NCI-H1105 treated with DMSO at 0.1 percent for 48 hours (cell line): ENCODE measurements around the gene KCNH1.

Experiments
- DNase-seq: peaks from one replicate; lab custom pipeline; 2025; lab: John Stamatoyannopoulos, UW

The KCNH1 gene

DNA sequence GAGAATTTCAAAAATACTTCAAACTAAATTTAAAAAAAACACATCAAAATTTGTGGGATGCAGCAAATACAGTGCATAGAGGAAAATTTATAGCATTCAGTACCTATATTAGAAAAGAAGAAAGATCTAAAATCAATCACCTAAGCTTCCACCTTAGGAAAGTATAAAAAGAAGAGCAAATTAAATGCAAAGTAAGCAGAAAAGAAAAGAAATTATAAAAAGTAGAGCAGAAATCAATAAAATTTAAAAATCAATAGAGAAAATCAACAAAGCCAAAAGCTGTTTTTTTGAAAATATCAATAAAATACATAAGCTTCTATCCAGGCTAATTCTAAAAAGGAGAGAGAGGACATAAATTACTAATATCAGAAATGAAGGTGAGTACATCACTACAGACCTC lies 255.4 kb downstream of the KCNH1 start:
- DNase-seq = no peak

DNA sequence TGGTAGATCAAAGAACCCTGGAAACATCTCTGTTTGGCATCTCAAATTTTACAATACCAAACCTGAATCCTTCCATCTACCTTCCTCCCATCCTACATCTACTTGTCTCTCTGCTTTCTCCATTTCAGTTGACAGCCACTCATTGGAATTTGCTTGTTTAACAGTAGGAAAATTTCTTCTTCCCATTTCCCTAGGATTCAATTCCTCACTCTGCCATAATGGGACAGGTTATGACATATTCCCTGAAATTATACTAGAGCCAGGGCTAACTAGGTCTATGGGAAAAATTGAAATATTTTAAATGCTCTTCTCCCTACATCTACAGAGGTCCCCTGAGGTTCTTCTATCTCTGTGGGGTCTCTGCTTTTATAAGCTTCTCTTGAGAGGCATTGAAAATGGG lies 257.7 kb downstream of the KCNH1 start:
- no peak for DNase-seq

DNA sequence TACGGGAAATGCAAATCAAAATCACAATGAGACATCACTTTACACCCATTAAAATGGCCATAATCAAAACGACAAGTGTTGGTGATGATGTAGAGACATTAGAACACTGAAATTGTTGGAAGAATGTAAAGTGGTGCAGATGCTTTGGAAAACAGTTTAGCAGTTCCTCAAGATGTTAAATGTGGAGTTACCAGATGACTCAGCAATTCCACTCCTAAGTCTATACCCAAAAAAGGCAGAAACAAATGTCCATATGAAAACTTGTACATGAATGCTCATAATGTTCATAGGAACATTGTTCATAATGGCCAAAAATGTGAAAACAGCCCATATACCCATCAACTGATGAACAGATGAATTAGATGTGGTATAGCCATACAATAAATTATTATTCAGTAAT lies 267.4 kb downstream of the KCNH1 start:
- no peak for DNase-seq

DNA sequence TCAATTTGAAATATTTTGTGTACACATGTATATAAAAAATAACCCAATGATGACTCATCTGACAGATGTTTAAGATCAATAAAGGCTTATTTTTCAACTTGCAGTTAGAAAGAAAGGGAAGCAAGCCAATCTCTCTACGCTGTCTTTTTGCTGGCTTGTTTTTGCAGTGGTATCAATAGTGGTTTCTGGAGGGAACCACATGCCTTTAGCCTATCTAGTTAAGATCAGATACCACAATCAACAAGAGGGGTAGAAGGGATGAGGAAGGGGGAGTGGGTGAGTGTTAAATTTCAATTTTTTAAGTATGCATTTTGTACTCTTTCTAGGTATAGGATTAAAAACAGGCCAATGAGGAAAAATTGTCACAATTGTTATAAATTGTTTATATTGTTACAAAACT lies 276.2 kb downstream of the KCNH1 start:
- no peak for DNase-seq

DNA sequence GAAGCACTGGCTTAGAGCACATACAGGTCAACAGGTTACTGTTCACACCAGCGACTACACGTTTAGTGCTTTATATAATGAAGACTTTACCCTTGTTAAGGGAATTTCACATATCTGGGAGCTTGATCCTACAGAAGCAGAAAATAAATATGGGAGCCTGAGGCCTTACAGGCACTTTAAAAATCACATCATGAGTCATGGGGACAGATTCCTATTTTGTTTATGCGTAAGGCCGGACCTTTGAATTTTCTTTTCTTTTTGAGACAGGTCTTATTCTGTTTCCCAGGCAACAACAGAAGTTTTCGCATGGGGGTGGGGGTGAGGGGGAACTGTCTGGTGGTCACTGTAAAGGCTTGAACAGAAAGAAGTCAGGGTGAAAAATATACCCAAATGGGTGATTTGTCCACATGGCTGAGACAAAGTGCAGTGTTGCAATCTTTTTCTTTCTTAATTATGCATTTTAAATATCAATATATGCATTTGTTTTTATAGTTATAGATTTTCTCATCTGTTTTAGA lies 276.7 kb downstream of the KCNH1 start:
- no peak for DNase-seq

DNA sequence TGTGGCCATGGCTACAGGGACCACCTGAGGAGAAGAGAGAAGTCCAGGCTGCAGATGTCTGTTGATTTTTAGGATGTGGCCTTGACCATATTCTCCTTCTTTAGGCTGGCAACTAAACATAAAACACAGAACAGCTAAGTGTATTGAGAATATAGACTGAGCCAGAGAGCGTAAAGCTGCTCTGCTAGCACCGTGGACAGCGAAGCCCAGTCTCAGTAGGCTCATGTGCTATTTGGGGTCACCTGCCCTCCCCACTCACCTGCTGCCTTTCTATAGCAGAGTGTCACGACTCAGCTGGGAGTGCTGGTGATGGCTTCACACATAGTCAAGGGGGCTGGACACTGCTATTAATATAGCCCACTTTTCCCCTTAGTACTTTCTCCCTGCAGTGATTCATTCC lies 278.5 kb downstream of the KCNH1 start:
- peak; percentile 44 for DNase-seq

DNA sequence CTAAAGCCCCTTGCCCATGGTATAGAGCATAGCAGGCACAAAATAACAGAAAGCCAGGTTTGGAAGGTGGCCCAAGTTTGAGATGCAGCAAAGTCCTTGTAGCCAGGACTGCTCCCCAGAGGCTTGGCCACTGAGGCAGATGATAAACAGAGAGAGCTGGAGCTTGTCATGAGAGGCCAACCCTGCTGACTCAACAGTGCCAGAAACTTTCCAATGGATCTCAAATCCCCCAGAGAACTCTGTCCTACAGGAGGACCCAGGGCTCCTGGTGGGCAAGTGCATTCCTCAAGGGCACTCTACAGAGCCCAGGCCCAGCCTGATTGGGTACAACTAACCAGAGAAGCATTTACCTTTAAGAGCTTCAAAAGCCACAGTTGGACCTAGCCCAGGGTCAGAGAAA lies 280.7 kb downstream of the KCNH1 start:
- no peak for DNase-seq

DNA sequence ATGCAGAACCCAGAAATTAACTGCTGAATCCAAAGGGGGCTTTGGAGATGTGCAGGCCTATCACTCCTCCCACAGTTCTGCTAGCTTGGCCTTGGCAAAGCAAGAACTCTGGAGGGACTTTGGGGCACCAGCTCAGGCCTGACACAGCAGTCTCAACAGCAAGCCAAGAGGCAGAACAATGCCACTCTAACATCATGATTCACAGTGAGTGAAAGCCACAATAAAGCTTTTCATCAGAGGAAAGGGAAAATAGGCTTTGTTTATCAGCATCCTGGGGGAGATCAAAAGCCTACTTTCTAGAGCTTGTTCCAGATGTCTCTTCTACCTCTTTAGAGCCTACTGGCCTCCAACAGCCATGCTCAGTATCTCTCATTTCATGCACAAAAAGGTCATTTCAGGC lies 283.4 kb downstream of the KCNH1 start:
- DNase-seq = no peak

DNA sequence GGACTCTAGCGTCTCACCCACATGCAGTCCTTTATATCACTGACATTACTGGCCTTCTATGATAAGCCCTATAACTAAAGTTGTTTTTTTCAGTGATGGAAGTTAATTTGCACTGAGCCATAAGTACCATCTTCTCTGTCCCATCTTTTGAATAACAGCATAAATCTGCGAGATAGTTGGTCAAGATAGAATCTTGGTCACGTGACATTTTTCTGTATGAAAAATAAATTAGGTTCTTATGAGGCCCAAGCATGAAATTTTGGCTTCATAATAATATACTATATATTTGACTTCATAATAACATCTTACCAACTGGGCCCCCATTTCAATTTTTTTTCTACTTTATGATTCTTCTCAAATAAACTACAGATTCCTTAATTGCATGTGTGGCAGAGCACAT lies 285.5 kb downstream of the KCNH1 start:
- DNase-seq = no peak

DNA sequence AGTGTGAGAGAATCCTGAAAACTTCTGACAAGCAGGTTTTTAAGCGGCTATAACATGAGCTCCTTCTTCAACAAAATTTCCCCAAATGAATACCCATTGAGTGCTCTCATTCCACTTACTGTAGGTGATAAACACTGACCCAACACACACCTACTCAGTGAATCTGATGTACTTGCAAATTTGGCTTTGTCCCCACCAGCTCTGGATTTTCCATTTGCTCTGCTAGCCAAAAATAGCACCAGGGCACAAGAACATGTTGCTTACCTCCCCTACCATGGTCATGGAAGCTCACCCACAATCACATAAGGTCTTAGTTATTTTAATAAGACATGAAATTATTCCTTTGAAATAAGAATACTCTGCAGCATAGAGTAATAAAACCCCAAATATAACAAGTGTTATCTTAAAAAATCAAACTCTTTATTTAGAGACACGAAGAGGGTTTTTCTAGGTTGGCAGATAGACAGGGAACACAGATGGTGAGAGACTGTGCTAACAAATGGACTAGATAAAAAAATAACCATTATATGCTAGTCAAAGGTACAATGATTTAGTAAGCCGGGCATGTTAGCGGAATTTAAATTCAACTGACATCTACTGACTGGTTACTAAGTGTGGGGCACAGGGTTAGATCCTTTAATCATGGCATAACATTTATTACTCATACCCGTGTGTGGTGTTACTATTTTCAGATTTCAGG lies 291.9 kb downstream of the KCNH1 start:
- no peak for DNase-seq

DNA sequence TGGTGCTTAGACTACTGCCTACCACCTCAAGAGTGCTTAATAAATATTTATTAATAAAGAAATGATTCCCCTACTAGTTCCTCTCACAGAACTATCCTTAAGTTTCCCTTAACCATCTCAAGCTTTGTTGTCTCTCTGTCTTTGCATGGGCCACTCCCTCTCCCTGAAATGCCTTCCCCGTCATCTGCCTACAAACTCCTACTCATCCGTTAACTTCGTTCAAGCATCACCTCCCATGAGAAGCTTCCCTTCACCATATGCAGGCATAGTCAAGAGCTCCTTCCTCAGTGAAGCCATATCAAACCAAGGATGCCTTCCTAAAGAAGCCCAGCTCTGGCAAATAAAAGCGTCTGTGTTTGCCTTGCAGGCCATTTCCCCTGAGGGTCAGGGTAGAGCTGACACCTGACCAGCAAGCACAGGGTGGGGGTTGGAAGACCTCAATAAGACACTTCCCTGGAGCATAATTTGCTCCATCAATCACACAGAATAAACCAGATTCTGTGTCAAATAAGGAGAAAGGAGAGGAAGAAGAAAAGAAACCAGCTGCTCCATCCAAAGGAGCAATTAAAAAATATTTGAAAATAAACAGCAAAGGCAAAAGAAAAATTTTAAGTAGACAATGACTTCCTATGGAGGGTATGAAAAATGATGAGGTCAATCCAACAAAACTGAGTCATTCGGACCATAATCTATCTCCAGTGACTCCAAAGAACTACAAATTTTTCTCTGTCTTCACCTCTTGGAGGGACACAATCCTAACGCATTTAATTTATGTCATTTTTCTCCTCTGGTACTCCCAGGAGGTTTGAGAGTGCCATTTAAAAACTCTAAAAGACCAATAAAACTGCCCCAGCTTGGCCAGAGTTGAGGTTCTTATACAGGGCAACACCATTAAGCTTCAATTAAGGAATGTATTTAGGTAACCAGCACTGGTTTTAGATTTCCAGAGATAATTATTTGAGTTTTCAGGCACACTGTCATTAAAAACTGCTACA lies 303.6 kb downstream of the KCNH1 start:
- peak; percentile 74 for DNase-seq

DNA sequence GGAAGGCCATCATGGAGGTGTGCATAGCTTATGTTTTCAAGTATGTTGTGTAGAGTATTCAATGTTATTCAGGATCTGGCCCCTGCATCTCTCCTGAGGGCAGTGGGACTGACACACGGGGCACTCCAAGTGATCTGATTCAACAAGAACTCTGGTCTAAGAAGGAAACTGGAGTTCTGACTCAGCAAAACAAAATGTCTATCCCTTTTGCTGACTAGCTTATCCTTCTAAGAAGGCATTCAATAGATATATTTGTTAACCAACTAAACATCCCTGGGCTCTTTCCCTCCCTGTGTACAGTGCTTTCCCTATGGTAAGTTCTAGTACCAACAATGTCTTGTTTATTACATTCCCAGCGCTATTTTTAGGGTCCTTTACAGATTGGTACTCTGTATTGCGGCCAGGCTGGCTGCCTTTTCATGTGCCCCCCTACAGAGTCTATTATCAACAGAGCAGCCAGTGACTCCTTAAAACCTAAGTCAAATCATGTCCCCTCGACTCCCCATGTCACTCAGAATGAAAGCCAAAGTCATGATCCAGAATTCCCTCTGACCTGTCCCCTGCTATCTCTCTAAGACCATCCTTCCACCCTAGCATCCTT lies 304.9 kb downstream of the KCNH1 start:
- no peak for DNase-seq

DNA sequence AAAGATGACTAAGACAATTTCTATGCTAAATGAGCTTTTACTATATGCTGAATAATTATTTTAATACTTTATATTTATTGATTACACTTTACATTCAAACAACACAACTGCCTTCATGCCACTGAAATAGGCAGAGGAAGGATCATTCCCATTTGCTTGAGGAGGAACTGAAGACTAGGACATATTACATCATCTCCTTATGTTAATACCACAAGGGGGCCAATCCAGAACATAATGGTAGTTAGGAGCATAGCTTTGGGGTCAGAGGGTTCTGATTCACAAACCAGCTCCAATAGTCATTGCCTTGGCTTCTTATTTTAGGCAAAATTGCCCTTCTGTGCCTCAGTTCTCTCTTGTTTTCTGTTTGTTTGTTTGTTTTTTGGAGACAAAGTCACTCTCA lies 306.5 kb downstream of the KCNH1 start:
- DNase-seq = no peak

DNA sequence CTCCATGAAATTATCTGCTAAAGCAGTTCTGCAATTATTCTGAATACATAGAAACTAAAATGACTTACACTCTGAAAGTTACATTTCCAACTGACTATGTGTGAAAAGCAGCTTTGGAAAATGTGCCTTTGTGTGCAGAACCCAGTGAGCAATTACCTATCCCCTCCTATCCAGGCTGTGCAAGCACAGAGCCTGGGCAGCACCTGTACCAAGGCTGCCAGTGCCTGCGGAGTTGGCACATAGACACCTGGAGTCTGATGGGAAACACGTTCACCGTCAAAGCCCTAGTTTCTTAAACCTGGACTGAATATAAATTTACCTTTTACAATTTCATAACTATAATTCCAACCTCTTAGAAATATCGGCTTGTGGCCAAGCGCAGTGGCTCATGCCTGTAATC lies 307.3 kb downstream of the KCNH1 start:
- DNase-seq = no peak

DNA sequence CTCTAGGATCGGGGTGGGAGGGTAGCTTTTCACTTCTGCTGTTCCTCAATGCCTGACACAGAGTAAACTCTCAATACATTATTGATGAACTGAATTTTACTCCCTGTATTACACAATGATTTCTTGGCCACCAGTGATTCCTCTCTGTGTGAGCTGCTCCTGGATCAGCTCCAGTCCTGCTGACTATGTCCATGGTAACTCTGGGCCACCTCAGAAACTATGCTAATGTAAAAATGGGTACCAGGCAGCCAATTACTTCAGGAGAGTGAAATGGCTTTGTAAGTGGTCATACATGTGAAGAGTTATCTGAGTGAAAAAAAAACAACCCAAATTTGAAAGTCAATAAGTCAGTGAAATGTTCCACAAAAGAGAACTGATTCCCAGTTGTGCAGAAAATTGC lies 311.0 kb downstream of the KCNH1 start:
- no peak for DNase-seq

DNA sequence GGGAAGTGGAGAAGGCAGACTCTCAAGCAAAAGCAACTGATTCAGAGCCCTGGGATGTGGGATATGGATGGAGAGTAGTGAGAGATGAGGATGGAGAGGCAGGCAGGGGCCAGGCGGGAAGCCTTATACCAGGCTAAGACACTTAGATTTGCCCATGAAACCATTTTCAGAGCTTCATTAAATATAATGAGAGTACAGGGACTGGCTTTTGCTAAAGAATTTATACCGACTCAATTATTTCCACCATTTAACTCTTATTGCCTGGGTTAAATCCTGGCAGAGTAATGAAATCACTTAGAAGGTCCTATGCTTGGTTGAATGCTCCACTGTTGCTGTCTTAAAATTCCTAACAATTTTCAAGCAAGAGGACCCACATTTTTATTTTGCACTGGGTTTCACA lies 311.7 kb downstream of the KCNH1 start:
- no peak for DNase-seq

DNA sequence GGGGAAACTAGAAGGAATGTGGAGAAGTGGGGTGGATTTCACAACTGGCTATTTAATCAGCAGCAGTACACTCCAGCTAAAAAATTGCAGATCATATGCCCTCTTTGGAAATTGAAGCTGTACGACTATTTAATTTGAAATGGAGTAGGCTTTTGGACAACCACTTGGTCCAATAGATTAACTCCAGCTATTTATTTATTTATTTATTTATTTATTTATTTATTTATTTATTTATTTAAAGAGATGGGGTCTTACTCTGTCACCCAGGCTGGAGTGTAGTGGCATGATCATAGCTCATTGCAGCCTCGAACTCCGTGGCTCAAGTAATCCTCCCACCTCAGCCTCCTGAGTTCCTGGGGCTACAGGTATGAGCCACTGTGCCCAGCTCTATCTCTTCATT lies 312.3 kb downstream of the KCNH1 start:
- no peak for DNase-seq

DNA sequence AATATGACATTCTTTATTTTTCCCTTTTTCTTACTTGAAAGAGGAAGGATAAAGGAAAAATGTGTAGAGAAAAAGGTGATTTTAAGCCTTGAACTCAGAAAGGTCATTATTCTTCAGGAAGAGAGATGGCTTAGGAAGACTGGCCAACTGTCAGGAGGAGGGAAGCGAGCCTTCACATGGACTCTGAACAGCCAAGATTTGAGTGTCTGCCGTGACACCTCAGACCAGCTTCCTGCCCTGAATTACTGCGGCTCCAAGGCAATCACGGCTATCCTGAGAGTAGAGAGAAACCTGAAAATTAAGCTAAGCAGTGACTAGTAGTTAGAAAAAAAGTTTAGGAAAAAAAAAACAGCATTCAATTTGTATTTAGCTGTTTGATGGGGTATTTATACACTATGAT lies 314.7 kb downstream of the KCNH1 start:
- no peak for DNase-seq

DNA sequence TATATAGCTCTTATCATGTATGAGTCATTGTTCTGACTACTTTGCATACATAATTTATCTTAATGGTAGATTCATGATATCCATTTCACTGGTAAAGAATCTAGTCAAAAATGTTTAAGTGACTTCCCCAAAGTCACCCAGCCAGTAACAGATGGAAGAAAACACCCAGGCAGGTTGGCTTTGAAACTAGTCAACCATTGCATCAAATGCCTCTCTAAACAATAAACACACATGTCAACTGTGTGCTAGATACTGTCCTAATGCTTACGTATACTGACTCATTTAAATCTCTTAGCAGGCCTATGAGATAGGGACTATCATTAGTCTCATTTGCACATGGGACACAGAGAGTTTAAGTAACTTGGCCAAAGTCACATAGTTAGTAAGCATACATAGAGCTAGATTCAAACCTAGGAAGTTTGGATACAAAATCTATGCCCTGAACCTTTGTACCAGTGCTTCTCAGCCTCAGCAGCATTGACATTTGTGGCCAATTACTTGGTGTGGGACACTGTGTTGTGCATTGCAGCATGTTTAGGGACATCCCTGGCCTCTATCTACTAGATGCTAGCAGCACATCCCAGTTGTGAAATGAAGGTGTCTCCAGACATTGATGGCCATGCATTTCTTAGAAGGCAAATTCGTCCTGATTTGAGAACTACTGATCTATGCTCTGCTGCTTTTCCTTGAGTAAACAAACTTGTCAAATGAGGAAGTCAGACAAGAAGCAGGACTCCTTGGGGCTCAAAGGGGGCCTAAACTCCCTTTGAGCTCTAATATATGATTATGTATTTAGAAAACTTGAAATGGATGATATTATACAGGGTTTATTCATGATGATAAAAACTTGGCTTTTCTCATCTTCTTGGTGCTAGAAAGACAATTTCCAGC lies 316.3 kb downstream of the KCNH1 start:
- DNase-seq = no peak

DNA sequence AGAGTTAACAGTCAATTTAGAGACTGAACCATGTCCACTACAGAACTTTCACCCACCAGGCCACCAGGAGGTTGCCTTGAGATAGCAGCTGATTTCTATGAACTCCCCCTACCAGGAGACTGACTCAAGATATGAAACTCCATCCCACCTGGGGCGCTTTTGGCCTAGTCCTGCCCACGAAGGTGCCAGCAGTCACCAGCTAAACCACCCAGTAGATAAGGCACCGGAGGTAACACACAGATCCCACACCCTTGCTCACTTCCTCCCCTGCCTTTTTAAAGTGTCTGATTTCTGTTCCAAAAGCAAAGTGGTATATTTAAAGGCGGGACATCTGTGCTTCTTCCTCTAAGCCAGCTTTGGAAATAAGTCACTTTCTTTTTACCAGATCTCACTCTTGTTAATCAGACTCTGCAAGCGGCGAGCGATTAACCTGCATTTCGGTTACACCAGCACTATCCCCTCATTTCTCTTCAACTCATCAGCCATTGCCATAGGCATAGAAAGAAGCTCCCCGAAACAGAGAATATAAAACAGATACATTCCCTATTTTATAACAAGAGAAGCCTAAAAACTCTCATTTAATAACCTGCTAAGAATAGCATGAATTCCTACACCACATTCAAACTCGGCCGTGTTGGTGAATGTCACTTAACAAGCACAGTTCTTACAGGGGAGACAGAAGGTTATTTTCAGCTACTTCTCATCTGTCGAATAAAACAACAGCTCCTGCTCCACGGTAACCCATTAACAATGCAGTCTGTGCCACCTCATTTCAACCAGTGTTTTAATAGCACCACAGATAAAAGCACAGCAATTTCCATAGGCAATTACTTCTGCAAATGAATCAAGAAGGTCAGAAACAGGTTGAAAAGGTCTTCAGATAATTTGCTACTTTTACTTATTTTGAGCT lies 318.1 kb downstream of the KCNH1 start:
- no peak for DNase-seq
